ENCODE measurements around the gene NELFCD. TPM values are rescaled to one million over a fixed set of nuclear protein-coding genes. Genes with fewer than 3 reads are reported as not detected.

The NELFCD gene
- total RNA-seq, 4 donors from 2014 or later = 15.9 to 66.6 (median 41.3) TPM

DNA sequence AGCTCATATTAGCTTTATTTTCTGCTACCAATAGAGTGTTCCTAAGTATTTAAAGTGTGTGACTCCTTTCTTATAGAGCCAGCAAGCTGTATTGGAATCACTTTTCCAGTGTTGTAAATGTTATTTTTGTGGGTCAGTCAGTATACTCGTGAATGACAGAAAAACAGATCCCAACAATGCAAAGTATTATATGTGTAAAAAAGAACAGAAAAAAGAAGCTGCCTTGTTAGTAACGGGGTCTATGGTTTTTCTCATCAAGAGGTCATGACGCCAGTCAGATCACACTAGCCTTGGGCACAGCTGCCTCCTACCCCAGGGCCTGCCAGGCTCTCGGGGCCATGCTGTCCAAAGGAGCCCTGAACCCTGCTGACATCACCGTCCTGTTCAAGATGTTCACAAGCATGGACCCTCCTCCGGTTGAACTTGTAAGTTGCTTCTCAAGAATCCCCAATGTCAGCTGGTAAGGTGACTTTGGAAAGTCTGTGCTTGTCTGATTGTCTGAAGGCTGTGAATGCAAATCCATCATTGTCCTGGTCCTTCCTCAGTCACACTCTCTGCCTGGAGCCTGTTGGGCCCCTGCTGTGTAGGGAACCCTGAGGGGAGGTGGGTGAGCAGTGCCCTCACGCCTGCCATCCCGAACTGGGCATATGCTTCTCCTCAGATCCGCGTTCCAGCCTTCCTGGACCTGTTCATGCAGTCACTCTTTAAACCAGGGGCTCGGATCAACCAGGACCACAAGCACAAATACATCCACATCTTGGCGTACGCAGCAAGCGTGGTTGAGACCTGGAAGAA, 9.8 kb downstream of the NELFCD start:
- Histone ChIP-seq H3K27ac (no peak overlapping the region), H3K9me3 (no peaks in the 10 kb centered on the region), H3K36me3 (no peaks in the 10 kb centered on the region), H3K4me1 (no peaks in the 10 kb centered on the region), H3K4me3 (no peak overlapping the region), H3K27me3 (no peaks in the 10 kb centered on the region)
- no peak for TF ChIP-seq POLR2A (IDR thresholded peaks at IDR 0.05)
- TF ChIP-seq, protein P1, sequence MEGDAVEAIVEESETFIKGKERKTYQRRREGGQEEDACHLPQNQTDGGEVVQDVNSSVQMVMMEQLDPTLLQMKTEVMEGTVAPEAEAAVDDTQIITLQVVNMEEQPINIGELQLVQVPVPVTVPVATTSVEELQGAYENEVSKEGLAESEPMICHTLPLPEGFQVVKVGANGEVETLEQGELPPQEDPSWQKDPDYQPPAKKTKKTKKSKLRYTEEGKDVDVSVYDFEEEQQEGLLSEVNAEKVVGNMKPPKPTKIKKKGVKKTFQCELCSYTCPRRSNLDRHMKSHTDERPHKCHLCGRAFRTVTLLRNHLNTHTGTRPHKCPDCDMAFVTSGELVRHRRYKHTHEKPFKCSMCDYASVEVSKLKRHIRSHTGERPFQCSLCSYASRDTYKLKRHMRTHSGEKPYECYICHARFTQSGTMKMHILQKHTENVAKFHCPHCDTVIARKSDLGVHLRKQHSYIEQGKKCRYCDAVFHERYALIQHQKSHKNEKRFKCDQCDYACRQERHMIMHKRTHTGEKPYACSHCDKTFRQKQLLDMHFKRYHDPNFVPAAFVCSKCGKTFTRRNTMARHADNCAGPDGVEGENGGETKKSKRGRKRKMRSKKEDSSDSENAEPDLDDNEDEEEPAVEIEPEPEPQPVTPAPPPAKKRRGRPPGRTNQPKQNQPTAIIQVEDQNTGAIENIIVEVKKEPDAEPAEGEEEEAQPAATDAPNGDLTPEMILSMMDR (IDR thresholded peaks at IDR 0.05) = no peak
- intact Hi-C loops (cut with DNase I; ENCODE audit: low total_unique reads) = no loop called here
- DNase-seq = peak in 1 of 2 donors; percentile 9

DNA sequence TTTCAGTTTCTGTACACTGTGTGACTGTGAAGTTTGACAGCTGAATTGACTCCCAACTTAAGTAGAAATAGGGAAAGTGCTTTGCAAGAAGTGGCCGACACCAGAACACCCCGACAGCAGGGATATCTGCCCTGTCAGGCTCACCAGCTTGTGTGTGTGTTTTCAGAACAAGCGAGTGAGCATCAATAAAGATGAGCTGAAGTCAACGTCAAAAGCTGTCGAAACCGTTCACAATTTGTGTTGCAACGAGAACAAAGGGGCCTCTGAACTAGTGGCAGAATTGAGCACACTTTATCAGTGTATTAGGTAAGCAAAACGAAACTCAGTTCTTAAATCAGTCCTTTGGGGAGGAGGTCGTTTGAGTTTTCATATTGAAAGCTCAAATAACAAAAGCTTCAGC, 10.7 kb downstream of the NELFCD start:
- intact Hi-C loops (cut with DNase I; ENCODE audit: low total_unique reads) = no loop called here
- H3K9me3 ChIP-seq = no peaks in the 10 kb centered on the region
- no peaks in the 10 kb centered on the region for H3K4me1 ChIP-seq
- H3K36me3 ChIP-seq = no peaks in the 10 kb centered on the region
- no peak overlapping the region for H3K4me3 ChIP-seq
- H3K27me3 ChIP-seq = no peaks in the 10 kb centered on the region
- DNase-seq = no peak
- TF ChIP-seq POLR2A (IDR thresholded peaks at IDR 0.05) = no peak
- TF ChIP-seq, protein P1 (IDR thresholded peaks at IDR 0.05) = no peak
- no peak overlapping the region for H3K27ac ChIP-seq

DNA sequence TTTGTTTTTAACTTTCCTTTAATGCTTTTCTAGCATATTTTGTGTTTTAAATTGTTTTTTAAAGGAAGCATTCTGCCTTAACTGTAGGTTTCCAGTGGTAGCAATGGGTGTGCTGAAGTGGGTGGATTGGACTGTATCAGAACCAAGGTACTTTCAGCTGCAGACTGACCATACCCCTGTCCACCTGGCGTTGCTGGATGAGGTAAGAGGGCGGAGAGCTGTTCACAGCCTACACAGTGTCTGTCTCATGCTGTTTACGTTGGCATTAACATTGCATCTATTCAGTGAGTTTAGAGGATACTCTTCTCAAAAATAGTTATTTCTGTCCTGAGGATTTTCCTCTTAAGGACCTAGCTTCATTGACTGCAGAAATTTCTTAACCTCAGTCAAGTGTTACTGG, 11.9 kb downstream of the NELFCD start:
- no peaks in the 10 kb centered on the region for H3K4me1 ChIP-seq
- DNase-seq = no peak
- H3K27ac ChIP-seq = no peak overlapping the region
- no peak for TF ChIP-seq POLR2A (IDR thresholded peaks at IDR 0.05)
- TF ChIP-seq, protein P1 (IDR thresholded peaks at IDR 0.05) = no peak
- H3K27me3 ChIP-seq = no peaks in the 10 kb centered on the region
- no peaks in the 10 kb centered on the region for H3K9me3 ChIP-seq
- intact Hi-C loops (cut with DNase I; ENCODE audit: low total_unique reads) = no loop called here
- no peaks in the 10 kb centered on the region for H3K36me3 ChIP-seq
- no peak overlapping the region for H3K4me3 ChIP-seq

DNA sequence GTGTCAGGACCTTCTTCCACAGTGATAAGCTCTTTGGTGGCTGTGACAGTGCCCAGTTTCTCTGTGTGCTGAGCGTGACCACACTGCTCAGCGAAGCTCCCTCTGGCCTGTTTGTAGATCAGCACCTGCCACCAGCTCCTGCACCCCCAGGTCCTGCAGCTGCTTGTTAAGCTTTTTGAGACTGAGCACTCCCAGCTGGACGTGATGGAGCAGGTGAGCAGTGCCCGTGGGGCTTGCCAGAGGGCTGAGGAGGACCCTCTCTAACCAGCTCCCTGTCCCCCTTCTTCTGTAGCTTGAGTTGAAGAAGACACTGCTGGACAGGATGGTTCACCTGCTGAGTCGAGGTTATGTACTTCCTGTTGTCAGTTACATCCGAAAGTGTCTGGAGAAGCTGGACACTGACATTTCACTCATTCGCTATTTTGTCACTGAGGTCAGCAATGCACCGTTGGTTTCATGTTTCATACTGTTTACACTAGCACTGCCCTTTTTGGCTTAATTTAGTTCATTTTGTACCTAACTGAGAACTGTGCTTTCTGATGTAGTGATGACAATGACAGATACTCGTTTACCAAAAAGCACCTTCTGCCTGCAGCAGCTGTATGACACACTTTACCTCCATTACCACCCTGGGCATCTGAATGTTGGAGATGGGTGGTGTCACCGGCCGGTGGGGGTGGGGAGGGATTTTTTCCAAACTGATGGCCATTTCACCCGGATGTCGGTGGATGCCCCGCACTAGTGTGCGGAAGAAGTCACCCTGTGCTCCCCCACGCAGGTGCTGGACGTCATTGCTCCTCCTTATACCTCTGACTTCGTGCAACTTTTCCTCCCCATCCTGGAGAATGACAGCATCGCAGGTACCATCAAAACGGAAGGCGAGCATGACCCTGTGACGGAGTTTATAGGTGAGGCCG, 12.5 kb downstream of the NELFCD start:
- Histone ChIP-seq H3K4me1 (no peaks in the 10 kb centered on the region), H3K27ac (no peak overlapping the region), H3K9me3 (no peaks in the 10 kb centered on the region), H3K27me3 (no peaks in the 10 kb centered on the region), H3K36me3 (no peaks in the 10 kb centered on the region), H3K4me3 (no peak overlapping the region)
- intact Hi-C loops (cut with DNase I; ENCODE audit: low total_unique reads) = no loop called here
- TF ChIP-seq POLR2A (IDR thresholded peaks at IDR 0.05) = no peak
- TF ChIP-seq, protein P1 (IDR thresholded peaks at IDR 0.05) = no peak
- peak; percentile 7 to 13 for DNase-seq
